ENCODE measurements around the gene CPLX1.
"Not testable (repeated sequence)": the region's sequence is repeated elsewhere in the genome, so short reads cannot be mapped to it uniquely, and the experiment has no call there.

The CPLX1 gene

GRCh38 chr4:753186-753585, 72.7 kb downstream of the CPLX1 start:
- not testable (repeated sequence) for DNase-seq

GRCh38 chr4:752196-752861, 73.6 kb downstream of the CPLX1 start:
- no peak for DNase-seq

GRCh38 chr4:751676-752075, 74.3 kb downstream of the CPLX1 start:
- no peak for DNase-seq

- DNase-seq = no peak
Observed at GRCh38 chr4:749698-750666, 75.9 kb downstream of the CPLX1 start.

GRCh38 chr4:748461-748860, 77.5 kb downstream of the CPLX1 start:
- DNase-seq = no peak

- DNase-seq = no peak
Observed at GRCh38 chr4:747546-748170, 78.3 kb downstream of the CPLX1 start.

GRCh38 chr4:744212-744841, 81.6 kb downstream of the CPLX1 start:
- no peak for DNase-seq

GRCh38 chr4:743463-744211, 82.3 kb downstream of the CPLX1 start:
- no peak for DNase-seq

- no peak for DNase-seq
Observed at GRCh38 chr4:742742-743311, 83.1 kb downstream of the CPLX1 start.

GRCh38 chr4:742096-742741, 83.7 kb downstream of the CPLX1 start:
- DNase-seq = no peak

- no peak for DNase-seq
Observed at GRCh38 chr4:740656-741282, 85.2 kb downstream of the CPLX1 start.

GRCh38 chr4:740011-740410, 85.9 kb downstream of the CPLX1 start:
- DNase-seq = no peak

- DNase-seq = no peak
Observed at GRCh38 chr4:739569-739968, 86.4 kb downstream of the CPLX1 start.

- no peak for DNase-seq
Observed at GRCh38 chr4:738781-739280, 87.1 kb downstream of the CPLX1 start.

GRCh38 chr4:736561-736960, 89.4 kb downstream of the CPLX1 start:
- DNase-seq = not testable (repeated sequence)

- DNase-seq = no peak
Observed at GRCh38 chr4:735583-735982, 90.3 kb downstream of the CPLX1 start.

All from NCI-H1417 treated with DMSO at 0.1 percent for 48 hours (cell line).